Bronchial epithelial cell (primary cell): ENCODE measurements around the gene LDB3. TPM values are rescaled to one million over a fixed set of nuclear protein-coding genes. Genes with fewer than 3 reads are reported as not detected.

ENCODE experiments used
- DNase-seq: peaks from one replicate; pipeline ENCODE4 v3.0.0-alpha.2; 2010; ENCODE audit warnings: low read depth
- FAIRE-seq: peaks from 2 replicates; lab custom pipeline; 2011; peaks lifted over from hg19 to GRCh38; lab: Jason Lieb, UNC
- H3K27me3 ChIP-seq: 2 replicates; pipeline ENCODE4 v1.5.1; 2011; ENCODE audit warnings: low read length; ENCODE audit not compliant: control insufficient read depth, insufficient read depth
- H3K36me3 ChIP-seq: 2 replicates; pipeline ENCODE4 v1.5.1; 2011; ENCODE audit warnings: low read length; ENCODE audit not compliant: control insufficient read depth, insufficient read depth
- H3K4me3 ChIP-seq: 2 replicates; pipeline ENCODE4 v1.5.1; 2011; ENCODE audit warnings: mild to moderate bottlenecking, low read depth, low read length, control low read depth
- CTCF ChIP-seq: IDR thresholded peaks from 2 replicates; pipeline ENCODE4 v1.5.1; 2011; ENCODE audit warnings: mild to moderate bottlenecking, moderate library complexity, low read length, control low read depth, inconsistent platforms; ENCODE audit not compliant: insufficient read depth, severe bottlenecking
- total RNA-seq: library from RNA; depleted of rRNA; stranded (reverse); fragments of >200 nt; gene quantifications from 2 replicates; pipeline ENCODE4 v1.2.1, GENCODE V29; 2014

Gene LDB3
- total RNA-seq, 1 donor from 2014 or later = not detected

GRCh38 chr10:86725980-86726676, 57.8 kb downstream of the LDB3 start:
- H3K27me3 ChIP-seq = peaks cover 3% of the 10 kb centered on the region
- FAIRE-seq = no peak
- DNase-seq = no peak
- TF ChIP-seq CTCF = no peak
- no peak overlapping the region for H3K4me3 ChIP-seq
- H3K36me3 ChIP-seq = no peaks in the 10 kb centered on the region

- FAIRE-seq = no peak
- Histone ChIP-seq H3K4me3 (no peak overlapping the region), H3K27me3 (no peaks in the 10 kb centered on the region), H3K36me3 (no peaks in the 10 kb centered on the region)
- DNase-seq = no peak
- no peak for TF ChIP-seq CTCF
These were observed 58.3 kb downstream of the LDB3 start for GRCh38 chr10:86726677-86726999.

DNA sequence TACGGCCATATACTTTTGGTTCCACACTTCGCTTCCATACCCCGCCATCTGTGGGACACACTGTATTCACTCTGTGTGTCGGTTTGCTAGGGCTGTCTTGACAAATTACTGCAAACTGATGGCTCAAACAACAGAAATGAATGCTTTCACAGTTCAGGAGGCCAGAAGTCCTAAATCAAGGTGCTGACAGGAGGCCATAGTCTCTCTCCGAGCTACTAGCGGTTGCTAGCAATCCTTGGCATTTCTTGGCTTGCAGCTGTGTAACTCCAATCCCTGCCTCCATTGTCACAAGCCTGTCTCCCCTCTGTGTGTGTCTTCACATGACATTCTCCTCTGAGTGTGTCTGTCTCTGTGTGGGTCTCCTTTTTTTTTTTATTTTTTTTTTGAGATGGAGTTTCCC, 59.2 kb downstream of the LDB3 start:
- Histone ChIP-seq H3K36me3 (no peaks in the 10 kb centered on the region), H3K4me3 (no peak overlapping the region), H3K27me3 (no peaks in the 10 kb centered on the region)
- FAIRE-seq (no peak), DNase-seq (no peak)
- TF ChIP-seq CTCF = no peak

- no peak for FAIRE-seq
These were observed 59.7 kb downstream of the LDB3 start for GRCh38 chr10:86728056-86728455.

DNA sequence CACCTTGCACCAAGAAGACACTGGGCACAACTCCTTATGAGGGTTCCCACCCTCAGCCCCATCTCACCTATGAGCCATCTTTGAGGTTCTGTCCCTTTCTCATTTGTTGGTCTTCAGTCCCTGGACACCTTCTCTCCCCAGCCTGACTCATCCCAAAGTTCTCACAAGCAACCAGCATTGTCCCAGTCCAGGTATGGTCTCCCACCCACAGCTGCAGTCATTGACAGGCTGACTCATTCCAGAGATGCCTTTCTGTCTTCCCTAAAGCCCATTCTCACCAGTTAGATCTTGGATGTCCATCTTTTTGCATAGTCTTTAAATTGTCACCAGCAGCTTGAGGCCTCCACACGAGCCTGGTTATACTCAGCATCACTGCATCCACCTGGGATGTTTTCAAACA, 61.4 kb downstream of the LDB3 start:
- Histone ChIP-seq H3K27me3 (peaks cover 3% of the 10 kb centered on the region), H3K36me3 (no peaks in the 10 kb centered on the region), H3K4me3 (no peak overlapping the region)
- no peak for TF ChIP-seq CTCF
- peak; percentile 12 for DNase-seq
- FAIRE-seq = peak; percentile 7

More at GRCh38 chr10:86728056-86728455, 59.7 kb downstream of the LDB3 start:
- Histone ChIP-seq H3K27me3 (peaks cover 2% of the 10 kb centered on the region), H3K36me3 (no peaks in the 10 kb centered on the region), H3K4me3 (no peak overlapping the region)
- no peak for DNase-seq
- TF ChIP-seq CTCF = no peak

GRCh38 chr10:86730227-86730626, 61.9 kb downstream of the LDB3 start:
- FAIRE-seq = no peak
- H3K4me3 ChIP-seq = no peak overlapping the region
- TF ChIP-seq CTCF = no peak
- peaks cover 3% of the 10 kb centered on the region for H3K27me3 ChIP-seq
- DNase-seq = no peak
- H3K36me3 ChIP-seq = no peaks in the 10 kb centered on the region
